OCI-LY1 (cell line): ENCODE data around the gene FIZ1.

Experiments
- H2AFZ ChIP-seq: fragments of 200-600 bp; sonication (generic), shearing (Covaris generic); 2 replicates; pipeline ENCODE4 v1.6.0; 2014; ENCODE audit warnings: antibody characterized with exemption, mild to moderate bottlenecking, low read length
- H3F3A ChIP-seq: fragments of 200-600 bp; sonication (generic), shearing (Covaris generic); 2 replicates; pipeline ENCODE4 v1.6.0; 2014; ENCODE audit warnings: mild to moderate bottlenecking, antibody characterized with exemption, low read length, moderate library complexity; ENCODE audit not compliant: insufficient read depth
- H3K27ac ChIP-seq: fragments of 200-600 bp; sonication (generic); 2 replicates; pipeline ENCODE4 v1.5.1; 2014; ENCODE audit warnings: low read length, mixed run types, mild to moderate bottlenecking, low read depth; ENCODE audit not compliant: poor library complexity, severe bottlenecking
- H3K27me3 ChIP-seq: fragments of 200-600 bp; sonication (generic); 2 replicates; pipeline ENCODE4 v1.6.0; 2014; ENCODE audit warnings: antibody characterized with exemption, mild to moderate bottlenecking, low read length, moderate library complexity; ENCODE audit not compliant: insufficient read depth
- H3K36me3 ChIP-seq: fragments of 200-600 bp; sonication (generic); 2 replicates; pipeline ENCODE4 v1.6.1; 2014; ENCODE audit warnings: mild to moderate bottlenecking, antibody characterized with exemption, low read length, moderate library complexity, mixed read lengths; ENCODE audit not compliant: insufficient read depth
- H3K4me1 ChIP-seq: fragments of 200-600 bp; sonication (generic); 2 replicates; pipeline ENCODE4 v1.5.1; 2014; ENCODE audit warnings: mild to moderate bottlenecking, low read length, moderate library complexity; ENCODE audit not compliant: insufficient read depth, severe bottlenecking
- H3K4me2 ChIP-seq: fragments of 200-600 bp; sonication (generic), shearing (Covaris generic); 2 replicates; pipeline ENCODE4 v1.6.1; 2014; ENCODE audit warnings: low read length
- H3K4me3 ChIP-seq: fragments of 200-600 bp; sonication (generic); 2 replicates; pipeline ENCODE4 v1.5.1; 2014; ENCODE audit warnings: low read length, low read depth, mild to moderate bottlenecking, mixed read lengths; ENCODE audit not compliant: poor library complexity, severe bottlenecking
- H3K79me2 ChIP-seq: fragments of 200-600 bp; shearing (Covaris generic); 2 replicates; pipeline ENCODE4 v1.6.1; 2016; ENCODE audit warnings: mixed run types, low read length, mixed read lengths; ENCODE audit not compliant: insufficient read depth
- H3K9ac ChIP-seq: fragments of 200-600 bp; sonication (generic), shearing (Covaris generic); 2 replicates; pipeline ENCODE4 v1.6.1; 2014; ENCODE audit warnings: mild to moderate bottlenecking, low read length, mixed read lengths
- H3K9me2 ChIP-seq: fragments of 200-600 bp; sonication (generic), shearing (Covaris generic); 2 replicates; pipeline ENCODE4 v1.6.1; 2014; ENCODE audit warnings: low read depth, mild to moderate bottlenecking, low read length, mixed read lengths
- H3K9me3 ChIP-seq: fragments of 200-600 bp; shearing (Covaris generic); 2 replicates; pipeline ENCODE4 v1.6.1; 2014; ENCODE audit warnings: low read length, mixed read lengths
- H4K20me1 ChIP-seq: fragments of 200-600 bp; sonication (generic), shearing (Covaris generic); 2 replicates; pipeline ENCODE4 v1.6.0; 2016; ENCODE audit warnings: mild to moderate bottlenecking, low read length; ENCODE audit not compliant: insufficient read depth
- CTCF ChIP-seq: fragments of 200-600 bp; sonication (generic), shearing (Covaris generic); IDR thresholded peaks from 2 replicates; pipeline ENCODE4 v1.5.1; 2017; ENCODE audit warnings: mild to moderate bottlenecking, antibody characterized with exemption, low read length, moderate library complexity, mixed read lengths
- EZH2 ChIP-seq: fragments of 200-600 bp; sonication (generic), shearing (Covaris generic); IDR thresholded peaks from 2 replicates; pipeline ENCODE4 v1.8.0; 2017; ENCODE audit warnings: borderline replicate concordance, mixed run types, mild to moderate bottlenecking, antibody characterized with exemption, low read length, moderate library complexity, mixed read lengths

FIZ1 gene

GRCh38 chr19:55625004-55625326 lies 25.6 kb upstream of the FIZ1 start:
- peak overlapping the region; percentile 73 for H3K4me2 ChIP-seq
- H3K36me3 ChIP-seq, result no peaks in the 10 kb centered on the region
- H3K4me3 ChIP-seq, result peak overlapping the region; percentile 59
- H3K9me2 ChIP-seq, result no peaks in the 10 kb centered on the region
- H3K27ac ChIP-seq, result no peak overlapping the region
- H3K9ac ChIP-seq, result peak overlapping the region; percentile 45; the same call in 1 of the 2 replicates
- no peaks in the 10 kb centered on the region for H3K27me3 ChIP-seq
- H3K9me3 ChIP-seq, result no peaks in the 10 kb centered on the region
- no peaks in the 10 kb centered on the region for H3K79me2 ChIP-seq
- peaks cover 12% of the 10 kb centered on the region for H3K4me1 ChIP-seq
- H2AFZ ChIP-seq, result no peak overlapping the region
- no peaks in the 10 kb centered on the region for H4K20me1 ChIP-seq
- H3F3A ChIP-seq, result no peaks in the 10 kb centered on the region
- TF ChIP-seq CTCF (no peak), EZH2 (no peak)

DNA sequence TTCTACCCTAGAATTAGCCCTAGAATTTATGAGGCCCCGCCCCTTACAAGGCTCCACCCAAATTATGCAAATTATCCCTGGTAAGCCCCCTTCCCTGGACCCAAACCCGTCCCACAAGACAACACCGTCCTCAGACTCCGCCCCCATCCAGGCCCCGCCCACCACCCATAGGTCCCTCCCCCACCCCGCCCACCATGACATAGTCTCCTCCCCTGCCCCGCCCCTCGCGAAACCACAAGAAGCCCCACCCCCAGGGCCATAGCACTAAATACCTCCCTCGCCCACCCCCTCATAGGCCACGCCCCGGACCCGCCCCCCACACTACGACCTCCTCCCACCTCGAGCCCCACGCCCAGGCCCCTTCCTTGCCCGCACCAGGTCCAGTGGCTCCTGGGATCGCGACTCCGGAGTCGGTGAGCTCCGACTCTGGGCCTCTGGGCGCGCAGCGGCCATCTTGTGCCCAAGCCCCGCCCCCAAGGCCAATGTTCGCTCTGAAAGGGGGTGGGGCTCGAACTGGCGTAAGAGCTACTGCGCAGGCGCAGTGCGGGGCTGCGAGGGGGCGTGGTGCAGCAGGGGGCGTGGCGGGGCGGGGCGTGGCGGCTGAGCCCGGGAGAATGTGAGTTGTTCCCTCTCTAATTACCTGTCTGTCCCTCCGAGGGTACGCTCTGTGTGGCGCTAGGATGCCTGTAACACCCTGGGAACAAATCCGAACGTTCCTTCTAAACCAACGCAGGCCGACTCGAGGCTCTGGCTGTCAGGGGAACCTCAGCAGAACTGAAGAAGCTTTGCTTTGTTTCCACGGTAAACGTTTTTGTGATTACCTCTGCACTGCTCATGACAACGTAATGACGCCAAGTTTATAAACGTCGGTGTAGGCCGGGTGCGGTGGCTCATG lies 25.0 kb upstream of the FIZ1 start, which contains the start of gene ZNF784:
TSS of gene ZNF784 (minus strand) at position 458 of the 895 bp plus-strand sequence. CDS start at position 453, 5 bp downstream.
- H3K4me1 ChIP-seq, result peaks cover 12% of the 10 kb centered on the region
- TF ChIP-seq EZH2, result no peak
- TF ChIP-seq CTCF, result no peak
- H3K9me3 ChIP-seq, result no peaks in the 10 kb centered on the region
- no peaks in the 10 kb centered on the region for H3K79me2 ChIP-seq
- peak within 1 kb of the TSS; percentile 69 for H3K27ac ChIP-seq
- no peaks in the 10 kb centered on the region for H4K20me1 ChIP-seq
- no peak within 1 kb of the TSS for H2AFZ ChIP-seq
- no peaks in the 10 kb centered on the region for H3K27me3 ChIP-seq
- H3K36me3 ChIP-seq, result no peaks in the 10 kb centered on the region
- peak within 1 kb of the TSS; percentile 63 for H3K9ac ChIP-seq
- no peaks in the 10 kb centered on the region for H3K9me2 ChIP-seq
- H3K4me3 ChIP-seq, result peak within 1 kb of the TSS; percentile 59
- no peaks in the 10 kb centered on the region for H3F3A ChIP-seq
- H3K4me2 ChIP-seq, result peak within 1 kb of the TSS; percentile 73

GRCh38 chr19:55623561-55623960 lies 24.2 kb upstream of the FIZ1 start:
- Histone ChIP-seq H3K9me2 (no peaks in the 10 kb centered on the region), H3F3A (no peaks in the 10 kb centered on the region), H3K4me1 (peaks cover 12% of the 10 kb centered on the region), H2AFZ (no peak overlapping the region), H3K4me2 (peak overlapping the region; percentile 31), H4K20me1 (no peaks in the 10 kb centered on the region), H3K27me3 (no peaks in the 10 kb centered on the region), H3K9ac (no peak overlapping the region), H3K27ac (no peak overlapping the region), H3K9me3 (no peaks in the 10 kb centered on the region), H3K36me3 (no peaks in the 10 kb centered on the region), H3K4me3 (peak overlapping the region; percentile 45), H3K79me2 (no peaks in the 10 kb centered on the region)
- no peak for TF ChIP-seq EZH2
- no peak for TF ChIP-seq CTCF
